Measurements from ENCODE around the gene PLXNB1.
A peak's percentile ranks its signal among the peaks of the same experiment; 100 is the strongest.
"Not testable (repeated sequence)": the region's sequence is repeated elsewhere in the genome, so short reads cannot be mapped to it uniquely, and the experiment has no call there.

The PLXNB1 gene

DNA sequence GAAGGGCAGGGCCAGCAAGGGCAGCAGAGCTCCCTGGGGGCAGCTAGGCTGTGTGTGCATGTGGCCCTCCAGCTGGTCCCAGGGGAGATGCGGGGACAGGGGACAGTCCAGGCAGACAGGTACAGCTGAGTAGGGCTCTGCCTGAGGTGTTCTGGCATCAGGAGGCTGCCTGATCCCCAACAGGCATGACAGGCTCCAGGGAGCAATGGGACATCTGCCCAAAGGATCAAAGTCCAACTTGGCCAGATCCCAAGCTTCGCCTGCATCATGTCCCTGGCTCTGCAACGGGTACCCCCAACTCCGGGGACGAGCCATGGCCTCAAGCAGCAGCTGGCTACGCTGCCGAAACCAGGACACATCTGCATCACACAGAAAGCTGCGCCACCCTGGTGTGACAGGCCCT lies 38.4 kb upstream of the PLXNB1 start:
- Mint-ChIP-seq H3K9me3 (no peaks in the 10 kb centered on the region), H3K4me3 (peak overlapping the region; percentile 97 to 99), H3K4me1 (peaks cover 68% of the 10 kb centered on the region), H3K27me3 (no peaks in the 10 kb centered on the region), H3K27ac (peak overlapping the region; percentile 9 to 94)
- DNase-seq, result no peak
- ATAC-seq, result no peak

GRCh38 chr3:48467473-48468267 lies 37.8 kb upstream of the PLXNB1 start:
- Mint-ChIP-seq H3K27me3 (no peaks in the 10 kb centered on the region), H3K9me3 (no peaks in the 10 kb centered on the region), H3K27ac (peak overlapping the region; percentile 90 to 94), H3K4me1 (peaks cover 61% of the 10 kb centered on the region), H3K4me3 (peak overlapping the region; percentile 97 to 99)
- DNase-seq (no peak), ATAC-seq (no peak)

- peak; percentile 10 for ATAC-seq
- no peaks in the 10 kb centered on the region for H3K9me3 Mint-ChIP-seq
- H3K4me3 Mint-ChIP-seq, result peak overlapping the region; percentile 97 to 99
- no peaks in the 10 kb centered on the region for H3K27me3 Mint-ChIP-seq
- no peak for DNase-seq
- H3K27ac Mint-ChIP-seq, result peak overlapping the region; percentile 90 to 94
- peaks cover 59% of the 10 kb centered on the region for H3K4me1 Mint-ChIP-seq
Measured at GRCh38 chr3:48467110-48467454, 37.2 kb upstream of the PLXNB1 start.

DNA sequence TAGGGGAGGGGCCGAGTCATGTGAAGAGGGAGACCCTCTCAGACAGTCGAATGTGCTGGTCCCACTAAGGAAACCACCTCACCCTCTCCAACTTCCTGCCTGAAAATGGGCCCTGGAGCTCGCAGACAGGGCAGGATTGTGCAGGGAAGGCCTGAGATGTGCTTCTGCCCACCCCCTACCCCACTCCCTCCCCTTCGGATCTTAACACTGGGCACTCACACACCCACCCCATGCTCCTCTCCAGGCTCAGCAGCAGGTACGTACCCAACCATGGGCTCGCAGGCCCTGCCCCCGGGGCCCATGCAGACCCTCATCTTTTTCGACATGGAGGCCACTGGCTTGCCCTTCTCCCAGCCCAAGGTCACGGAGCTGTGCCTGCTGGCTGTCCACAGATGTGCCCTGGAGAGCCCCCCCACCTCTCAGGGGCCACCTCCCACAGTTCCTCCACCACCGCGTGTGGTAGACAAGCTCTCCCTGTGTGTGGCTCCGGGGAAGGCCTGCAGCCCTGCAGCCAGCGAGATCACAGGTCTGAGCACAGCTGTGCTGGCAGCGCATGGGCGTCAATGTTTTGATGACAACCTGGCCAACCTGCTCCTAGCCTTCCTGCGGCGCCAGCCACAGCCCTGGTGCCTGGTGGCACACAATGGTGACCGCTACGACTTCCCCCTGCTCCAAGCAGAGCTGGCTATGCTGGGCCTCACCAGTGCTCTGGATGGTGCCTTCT lies 36.7 kb upstream of the PLXNB1 start:
- no peaks in the 10 kb centered on the region for H3K9me3 Mint-ChIP-seq
- peaks cover 59% of the 10 kb centered on the region for H3K4me1 Mint-ChIP-seq
- ATAC-seq (peak; percentile 61), DNase-seq (peak in 1 of 2 donors; percentile 47)
- no peaks in the 10 kb centered on the region for H3K27me3 Mint-ChIP-seq
- peak overlapping the region; percentile 97 to 99 for H3K4me3 Mint-ChIP-seq
- peak overlapping the region; percentile 90 to 94 for H3K27ac Mint-ChIP-seq

DNA sequence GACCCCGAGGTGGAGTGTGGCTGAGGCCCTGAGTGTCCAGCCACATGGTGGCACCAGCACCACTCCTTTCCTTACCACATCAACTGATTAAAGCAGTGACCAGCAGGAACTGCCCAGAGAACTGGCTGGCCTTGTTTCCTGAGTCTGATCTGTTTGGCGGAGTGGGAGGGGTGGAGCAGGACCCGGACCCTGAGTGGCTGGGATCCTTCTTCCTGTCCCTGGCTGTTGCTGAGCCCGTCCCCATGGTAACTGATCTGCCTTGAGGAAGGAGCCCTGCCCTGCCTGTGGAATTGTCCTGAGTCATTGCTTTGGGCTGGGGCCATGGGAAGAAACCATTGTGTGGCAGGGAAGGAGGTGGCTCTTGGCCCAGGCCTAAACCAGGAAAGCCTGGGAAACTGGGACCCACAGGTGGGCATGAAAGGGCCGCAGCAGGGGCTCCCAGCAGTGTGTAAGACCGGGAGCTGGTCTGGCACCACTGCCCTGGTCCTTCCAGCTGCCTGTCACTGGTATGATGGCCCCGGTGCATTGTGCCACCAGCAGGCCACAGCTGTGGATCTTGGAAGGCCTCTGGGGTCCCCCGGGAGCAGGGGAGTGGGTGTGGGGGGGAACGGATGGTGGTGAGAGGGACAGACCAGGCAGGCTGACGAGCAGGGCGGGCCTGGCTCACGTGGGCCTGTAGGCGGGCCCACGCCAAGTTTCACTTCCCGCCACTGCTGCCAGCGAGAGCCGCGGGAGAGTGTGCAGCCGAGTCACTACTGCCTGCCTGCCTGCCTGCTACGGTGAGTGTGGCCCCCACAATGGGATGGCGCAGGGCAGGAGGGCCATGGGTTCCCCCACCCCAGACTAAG lies 35.9 kb upstream of the PLXNB1 start:
- H3K27ac Mint-ChIP-seq, result peak overlapping the region; percentile 90 to 94
- DNase-seq (peak; percentile 77 to 88), ATAC-seq (peak; percentile 95)
- no peaks in the 10 kb centered on the region for H3K9me3 Mint-ChIP-seq
- peaks cover 56% of the 10 kb centered on the region for H3K4me1 Mint-ChIP-seq
- H3K27me3 Mint-ChIP-seq, result no peaks in the 10 kb centered on the region
- peak overlapping the region; percentile 97 to 99 for H3K4me3 Mint-ChIP-seq

DNA sequence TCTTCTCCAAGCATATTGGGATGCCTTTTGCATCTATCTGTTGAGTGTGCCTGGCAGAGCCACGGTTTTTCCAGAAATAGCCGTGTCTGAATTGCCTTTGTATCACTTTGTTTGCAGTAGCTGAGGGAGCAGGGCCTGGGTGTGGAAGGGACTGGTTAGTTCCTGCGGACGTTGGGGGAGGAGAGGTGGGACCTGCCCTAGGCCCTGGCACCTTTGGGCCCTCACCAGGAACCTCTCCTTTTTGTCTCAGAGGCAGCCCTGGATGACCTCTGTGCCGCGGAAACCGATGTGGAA lies 35.3 kb upstream of the PLXNB1 start:
- no peak for DNase-seq
- ATAC-seq, result no peak
- H3K9me3 Mint-ChIP-seq, result no peaks in the 10 kb centered on the region
- peak overlapping the region; percentile 97 to 99 for H3K4me3 Mint-ChIP-seq
- no peaks in the 10 kb centered on the region for H3K27me3 Mint-ChIP-seq
- peak overlapping the region; percentile 90 to 94 for H3K27ac Mint-ChIP-seq
- peaks cover 56% of the 10 kb centered on the region for H3K4me1 Mint-ChIP-seq

- Mint-ChIP-seq H3K27me3 (no peaks in the 10 kb centered on the region), H3K9me3 (no peaks in the 10 kb centered on the region), H3K27ac (no peak overlapping the region), H3K4me1 (peaks cover 52% of the 10 kb centered on the region), H3K4me3 (no peak overlapping the region)
- ATAC-seq, result no peak
- no peak for DNase-seq
Measured at GRCh38 chr3:48464713-48465221, 34.9 kb upstream of the PLXNB1 start.

GRCh38 chr3:48463703-48464102 lies 33.8 kb upstream of the PLXNB1 start:
- Mint-ChIP-seq H3K4me1 (peaks cover 42% of the 10 kb centered on the region), H3K27me3 (no peaks in the 10 kb centered on the region), H3K27ac (no peak overlapping the region), H3K9me3 (no peaks in the 10 kb centered on the region), H3K4me3 (no peak overlapping the region)
- ATAC-seq (no peak), DNase-seq (no peak)

- H3K9me3 Mint-ChIP-seq, H3K4me3 Mint-ChIP-seq, ATAC-seq, DNase-seq, H3K27me3 Mint-ChIP-seq, H3K27ac Mint-ChIP-seq: not testable (repeated sequence)
- peaks cover 22% of the 10 kb centered on the region for H3K4me1 Mint-ChIP-seq
Measured at GRCh38 chr3:48461767-48462166, 31.9 kb upstream of the PLXNB1 start.

GRCh38 chr3:48460517-48460902 lies 30.6 kb upstream of the PLXNB1 start:
- ATAC-seq (no peak), DNase-seq (no peak)
- H3K27me3 Mint-ChIP-seq, result no peaks in the 10 kb centered on the region
- H3K4me3 Mint-ChIP-seq, result no peak overlapping the region
- H3K4me1 Mint-ChIP-seq, result peaks cover 13% of the 10 kb centered on the region
- peak overlapping the region in 1 of 2 donors; percentile 58 for H3K27ac Mint-ChIP-seq
- no peaks in the 10 kb centered on the region for H3K9me3 Mint-ChIP-seq

GRCh38 chr3:48459773-48460516 lies 30.1 kb upstream of the PLXNB1 start:
- Mint-ChIP-seq H3K4me1 (peaks cover 9% of the 10 kb centered on the region), H3K27ac (no peak overlapping the region), H3K9me3 (no peaks in the 10 kb centered on the region), H3K27me3 (no peaks in the 10 kb centered on the region), H3K4me3 (no peak overlapping the region)
- no peak for ATAC-seq
- no peak for DNase-seq

GRCh38 chr3:48459331-48459730 lies 29.4 kb upstream of the PLXNB1 start:
- no peak for ATAC-seq
- Mint-ChIP-seq H3K4me1 (peaks cover 9% of the 10 kb centered on the region), H3K4me3 (no peak overlapping the region), H3K27ac (no peak overlapping the region), H3K27me3 (no peaks in the 10 kb centered on the region), H3K9me3 (no peaks in the 10 kb centered on the region)
- DNase-seq, result no peak

DNA sequence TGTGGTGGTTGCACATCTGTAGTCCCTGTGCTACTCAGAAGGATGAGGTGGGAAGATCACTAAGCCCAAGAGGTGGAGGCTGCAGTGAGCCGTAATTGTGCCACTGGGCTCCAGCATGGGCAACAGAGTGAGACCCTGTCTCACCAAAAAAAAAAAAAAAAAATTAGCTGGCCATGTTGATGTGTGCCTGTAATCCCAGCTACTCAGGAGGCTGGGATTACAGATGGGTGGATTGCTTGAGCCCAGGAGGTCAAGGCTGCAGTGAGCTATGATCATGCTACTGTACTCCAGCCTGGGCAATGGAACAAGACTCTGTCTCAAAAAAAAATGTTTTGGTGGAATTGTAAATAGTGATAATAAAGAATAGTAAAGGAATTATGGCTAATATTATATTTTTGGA lies 26.6 kb upstream of the PLXNB1 start:
- Mint-ChIP-seq H3K4me1 (peaks cover 9% of the 10 kb centered on the region), H3K4me3 (no peak overlapping the region), H3K27me3 (no peaks in the 10 kb centered on the region), H3K27ac (no peak overlapping the region), H3K9me3 (no peaks in the 10 kb centered on the region)
- DNase-seq (no peak), ATAC-seq (no peak)

DNA sequence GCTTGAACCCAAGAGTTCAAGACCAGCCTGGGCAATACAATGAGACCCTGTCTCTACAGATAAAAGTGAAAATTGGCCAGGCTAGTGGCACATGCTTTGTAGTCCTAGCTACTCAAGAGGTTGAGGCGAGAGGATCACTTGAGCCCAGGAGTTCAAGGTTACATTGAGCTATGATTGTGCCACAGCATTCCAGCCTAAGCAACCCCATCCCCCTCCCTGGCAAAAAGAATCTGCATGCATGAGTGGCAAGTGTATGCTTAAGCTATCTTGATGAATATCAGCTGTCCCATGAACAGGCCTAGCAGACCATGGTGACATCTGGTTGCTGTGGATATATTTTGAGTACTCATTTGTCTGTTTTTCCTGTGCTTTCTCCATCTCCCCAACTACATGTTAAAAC lies 21.4 kb upstream of the PLXNB1 start:
- Mint-ChIP-seq H3K27ac (no peak overlapping the region), H3K4me3 (no peak overlapping the region), H3K27me3 (no peaks in the 10 kb centered on the region), H3K4me1 (peaks cover 20% of the 10 kb centered on the region), H3K9me3 (no peaks in the 10 kb centered on the region)
- DNase-seq, result no peak
- ATAC-seq, result no peak

All from stimulated activated naive CD8-positive, alpha-beta T cell treated with anti-CD3 and anti-CD28 coated beads, Interleukin-15, amount 100 ng/mL, for 72 hours (primary cell).